ENCODE measurements around the gene HACL1.
A peak's percentile ranks its signal among the peaks of the same experiment; 100 is the strongest.
"Not testable (repeated sequence)": the region's sequence is repeated elsewhere in the genome, so short reads cannot be mapped to it uniquely, and the experiment has no call there.

HACL1 gene

DNA sequence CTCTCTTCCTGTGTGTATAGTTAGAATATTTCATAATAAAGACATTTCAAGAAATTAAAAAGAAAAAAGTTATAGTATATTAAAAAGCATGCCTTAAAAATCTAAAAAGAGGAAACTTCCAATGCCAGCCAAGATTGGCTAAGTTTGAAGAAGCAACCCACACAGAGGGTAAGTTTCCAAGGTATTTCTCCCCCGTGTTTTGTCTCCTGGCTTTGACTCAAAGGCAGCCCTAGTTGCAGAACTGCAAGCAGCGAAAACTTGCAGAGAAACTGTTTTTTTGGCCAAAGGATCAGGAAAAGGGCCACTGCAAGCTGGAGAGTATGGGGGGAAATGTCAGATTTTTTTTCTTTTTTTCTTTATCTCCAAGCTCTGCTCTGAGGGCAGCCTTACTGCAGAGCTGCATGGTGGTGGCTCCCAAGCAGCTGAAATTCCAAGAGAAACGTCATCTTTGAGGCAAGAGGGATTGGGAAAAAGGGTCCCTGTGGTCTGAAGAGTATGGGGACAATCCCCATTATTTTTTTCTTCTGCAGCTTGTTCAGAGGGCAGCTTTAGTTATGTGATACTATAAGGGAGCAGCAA, 23.0 kb downstream of the HACL1 start:
- no peak for FAIRE-seq

DNA sequence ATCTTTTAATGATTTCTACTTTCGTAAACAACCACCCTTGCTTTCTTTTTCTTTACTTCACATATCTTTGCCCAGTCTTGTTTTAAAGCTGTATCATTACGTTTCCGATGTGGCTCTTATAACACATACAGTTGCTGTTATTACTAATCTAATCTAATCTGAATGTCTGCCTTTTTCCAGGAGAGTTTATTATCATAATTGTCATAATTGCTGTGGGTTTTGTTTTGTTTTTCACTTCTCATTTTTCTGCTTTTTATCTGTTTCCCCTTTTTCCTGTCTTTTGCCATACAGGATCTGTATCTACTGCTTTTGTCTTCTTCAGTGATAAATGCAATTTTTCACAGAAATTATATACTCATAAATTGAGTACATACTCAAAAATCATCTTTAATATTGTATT, 24.9 kb downstream of the HACL1 start:
- FAIRE-seq = no peak

- FAIRE-seq = no peak
These were observed 25.9 kb downstream of the HACL1 start for GRCh38 chr3:15575446-15575845.

- no peak for FAIRE-seq
These were observed 29.2 kb downstream of the HACL1 start for GRCh38 chr3:15572138-15572537.

DNA sequence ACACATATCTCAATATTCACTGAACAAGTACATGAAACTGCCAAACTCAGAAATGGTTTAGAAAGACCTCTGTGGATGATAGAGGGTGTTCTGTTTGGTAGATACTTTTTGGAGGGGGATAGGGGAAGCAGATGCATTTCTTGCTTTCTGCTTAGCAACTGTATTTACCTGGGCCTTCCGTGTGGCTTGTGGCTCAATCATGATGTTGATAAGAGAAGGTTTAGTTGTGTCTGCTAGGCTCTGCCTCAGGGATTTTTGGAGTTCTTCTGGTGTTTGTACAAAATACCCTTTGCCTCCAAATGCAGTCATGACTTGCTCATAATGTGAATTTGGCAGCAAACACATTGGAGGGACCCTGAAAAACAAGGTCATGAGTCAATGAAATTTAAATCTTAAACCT, 38.2 kb downstream of the HACL1 start:
- FAIRE-seq = no peak

DNA sequence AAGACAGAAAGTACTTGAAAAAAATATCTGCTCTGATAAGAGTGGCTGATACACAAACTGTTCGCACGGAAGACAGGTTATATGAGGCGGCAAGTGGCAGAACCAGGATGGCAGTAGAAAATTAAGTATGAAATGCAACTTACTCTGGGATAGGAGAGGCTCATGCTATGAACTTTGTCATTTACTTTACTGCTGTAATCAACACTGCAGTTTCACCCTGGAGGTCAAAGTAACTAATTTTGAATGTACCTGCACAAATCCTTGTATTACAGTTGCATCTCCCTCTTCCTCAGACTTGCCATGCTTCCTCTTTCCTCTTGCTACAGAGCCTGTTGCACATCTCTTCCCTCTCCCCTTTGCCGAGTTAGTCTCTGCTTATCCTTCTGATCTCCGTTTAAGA, 38.8 kb downstream of the HACL1 start:
- FAIRE-seq = no peak

- no peak for FAIRE-seq
These were observed 42.8 kb downstream of the HACL1 start for GRCh38 chr3:15558581-15558980.

DNA sequence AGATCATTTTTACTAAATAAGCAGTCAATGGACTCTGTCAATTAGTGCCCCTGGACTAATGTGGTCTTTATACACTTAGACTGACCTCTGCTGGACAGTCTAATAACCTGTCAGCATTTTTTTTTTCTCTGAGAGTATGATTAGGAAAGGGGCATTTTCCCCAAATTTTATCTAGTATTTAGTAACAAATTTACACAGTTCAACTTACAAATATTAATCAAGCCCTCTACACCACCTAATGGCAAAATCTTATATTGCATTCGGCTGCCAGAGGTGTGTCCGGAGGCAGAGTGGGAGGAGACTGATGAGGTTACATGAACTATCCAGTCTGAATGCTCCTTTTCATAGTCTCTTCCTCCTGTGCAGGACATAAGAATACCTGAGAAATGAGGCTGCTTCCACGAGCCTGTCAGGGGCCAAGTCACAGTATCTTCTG, 43.8 kb downstream of the HACL1 start:
- FAIRE-seq = peak; percentile 88

- FAIRE-seq = no peak
These were observed 44.9 kb downstream of the HACL1 start for GRCh38 chr3:15556512-15556911.

DNA sequence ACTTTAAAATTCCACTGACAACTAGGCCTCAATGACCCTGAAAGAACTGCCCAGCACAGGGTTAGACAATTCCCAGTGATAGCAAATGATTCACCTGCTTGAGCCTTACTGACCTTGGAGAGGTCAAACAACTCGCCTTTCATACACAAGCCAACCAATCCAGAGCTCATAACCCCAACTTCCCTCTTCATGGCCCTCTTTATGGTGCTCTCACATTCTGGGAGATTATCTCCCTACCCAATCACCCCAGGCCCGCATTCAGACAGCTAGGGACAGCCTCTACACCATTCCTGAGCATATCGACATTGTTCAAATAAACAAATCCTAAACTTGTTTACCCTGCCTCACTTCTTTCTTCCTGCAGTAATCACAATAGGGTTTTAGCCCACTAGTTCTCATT, 47.6 kb downstream of the HACL1 start:
- FAIRE-seq = no peak

- FAIRE-seq = no peak
These were observed 49.5 kb downstream of the HACL1 start for GRCh38 chr3:15551902-15552301.

DNA sequence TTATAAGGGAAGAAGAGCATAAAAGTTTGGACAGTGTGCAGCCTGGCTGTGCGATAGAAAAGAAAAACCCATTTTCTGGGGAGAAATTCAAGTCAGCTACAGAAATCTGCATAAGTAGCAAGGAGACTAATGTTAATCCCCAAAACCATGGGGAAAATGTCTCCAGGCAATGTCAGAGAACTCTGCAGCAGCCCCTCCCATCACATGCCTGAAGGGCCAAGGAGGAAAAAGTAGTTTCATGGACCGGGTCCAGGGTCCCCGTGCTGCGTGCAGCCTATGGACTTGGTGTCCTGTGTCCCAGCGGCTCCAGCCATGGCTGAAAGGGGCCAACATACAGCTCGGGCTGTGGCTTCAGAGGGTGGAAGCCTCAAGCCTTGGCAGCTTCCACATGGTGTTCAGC, 51.5 kb downstream of the HACL1 start:
- FAIRE-seq = no peak

DNA sequence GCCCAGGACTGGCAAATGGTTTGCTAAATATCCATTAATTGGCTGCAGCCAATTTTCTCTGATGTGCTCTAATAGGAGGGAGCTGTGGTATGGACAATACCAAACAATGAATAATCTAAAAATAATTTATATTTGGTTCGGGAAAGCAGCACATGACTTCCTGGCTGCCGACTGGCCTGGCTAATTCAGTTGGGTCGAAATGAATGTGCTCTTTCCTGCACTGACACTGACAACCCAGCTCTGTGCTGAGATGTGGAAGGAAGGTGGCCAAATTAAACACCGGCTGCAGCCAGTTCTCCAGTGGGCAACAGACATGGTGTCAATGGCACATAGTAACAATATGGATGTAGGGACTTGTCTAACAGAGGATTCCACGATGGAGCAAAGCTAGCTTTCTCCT, 58.8 kb downstream of the HACL1 start:
- no peak for FAIRE-seq

DNA sequence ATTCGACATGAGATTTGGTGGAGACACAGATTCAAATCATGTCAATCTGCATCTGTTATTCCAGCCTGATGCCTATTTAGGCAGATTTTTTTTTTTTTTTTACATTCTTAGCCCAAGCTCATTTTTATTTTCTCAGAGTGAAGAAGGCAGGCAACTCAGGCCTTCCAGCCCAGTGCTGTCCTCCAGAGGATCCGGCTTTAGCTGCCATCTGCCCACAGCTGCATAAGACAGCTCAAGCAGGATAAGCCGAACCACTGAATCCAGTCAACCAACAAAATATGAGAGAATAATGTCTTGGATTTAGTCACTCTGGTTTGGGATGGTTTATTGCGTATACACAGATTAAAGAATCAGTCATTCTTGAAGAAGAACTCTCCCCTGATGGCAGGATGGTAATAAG, 60.0 kb downstream of the HACL1 start:
- no peak for FAIRE-seq

- FAIRE-seq = no peak
These were observed 62.3 kb downstream of the HACL1 start for GRCh38 chr3:15539066-15539465.

DNA sequence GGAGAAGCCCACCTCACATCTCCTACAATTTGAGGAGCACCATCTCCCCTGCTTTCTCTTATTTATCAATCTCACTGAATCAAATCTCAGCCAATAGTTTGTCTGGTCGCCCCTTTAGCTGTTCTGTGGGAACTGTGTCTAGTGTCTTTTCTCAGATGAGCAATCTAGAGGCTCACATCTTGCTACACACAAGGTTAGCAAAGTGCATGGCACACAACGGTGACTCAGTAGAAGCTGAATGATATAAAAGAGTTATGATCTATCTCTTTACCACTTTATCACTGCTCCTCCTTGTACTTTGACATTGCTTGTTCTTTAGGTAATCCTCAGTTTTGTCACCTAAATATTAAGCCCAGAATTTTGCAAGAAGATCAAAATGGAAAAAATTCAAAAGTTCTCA, 63.0 kb downstream of the HACL1 start:
- no peak for FAIRE-seq

- FAIRE-seq = no peak
These were observed 64.5 kb downstream of the HACL1 start for GRCh38 chr3:15536856-15537255.

DNA sequence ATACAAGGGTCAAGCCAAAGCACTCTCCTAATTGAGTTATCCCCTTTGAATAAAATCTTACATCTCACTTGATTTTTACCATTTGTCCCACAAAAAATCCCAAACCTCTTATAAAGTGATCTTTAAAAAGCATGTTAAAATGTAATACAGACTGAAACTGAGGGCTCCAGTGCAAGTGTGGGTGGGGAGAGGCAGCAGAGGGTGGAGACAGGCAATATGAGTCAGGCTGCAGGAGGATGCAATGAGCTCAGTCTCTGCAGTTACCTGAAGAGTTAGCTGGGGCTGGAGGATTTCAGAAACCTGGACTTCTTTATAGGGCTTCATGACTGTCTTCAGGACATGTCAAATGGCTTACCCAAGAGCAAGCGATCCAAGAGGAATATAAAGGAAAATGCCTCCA, 65.6 kb downstream of the HACL1 start:
- FAIRE-seq = no peak

GRCh38 chr3:15532614-15533013, 68.8 kb downstream of the HACL1 start:
- FAIRE-seq = not testable (repeated sequence)

GRCh38 chr3:15531346-15531745, 70.0 kb downstream of the HACL1 start:
- no peak for FAIRE-seq

GRCh38 chr3:15528854-15529537, 72.4 kb downstream of the HACL1 start:
- no peak for FAIRE-seq

- FAIRE-seq = no peak
These were observed 74.3 kb downstream of the HACL1 start for GRCh38 chr3:15527031-15527459.

DNA sequence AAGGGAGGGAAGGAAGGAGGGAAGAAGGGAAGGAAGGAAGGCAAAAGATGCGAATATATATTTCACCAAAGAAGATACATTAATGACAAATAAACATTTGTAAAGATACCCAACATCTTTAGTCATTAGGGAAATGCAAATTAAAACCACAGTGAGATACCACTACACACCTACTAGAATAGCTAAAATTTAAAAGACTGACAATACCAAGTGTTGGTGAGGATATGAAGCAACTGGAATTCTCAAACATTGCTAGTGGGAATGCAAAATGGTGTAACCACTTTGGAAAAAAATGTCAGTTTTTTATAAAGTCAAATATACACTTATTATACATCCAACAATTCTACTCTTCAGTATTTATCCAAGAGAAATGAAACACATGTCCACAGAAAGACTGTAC, 75.6 kb downstream of the HACL1 start:
- FAIRE-seq = no peak

- no peak for FAIRE-seq
These were observed 77.5 kb downstream of the HACL1 start for GRCh38 chr3:15523660-15524417.

All from endometrium (tissue), 2 donors.